ENCODE results near the gene SLX1B.
"Not testable (repeated sequence)": the region's sequence is repeated elsewhere in the genome, so short reads cannot be mapped to it uniquely, and the experiment has no call there.

DNA sequence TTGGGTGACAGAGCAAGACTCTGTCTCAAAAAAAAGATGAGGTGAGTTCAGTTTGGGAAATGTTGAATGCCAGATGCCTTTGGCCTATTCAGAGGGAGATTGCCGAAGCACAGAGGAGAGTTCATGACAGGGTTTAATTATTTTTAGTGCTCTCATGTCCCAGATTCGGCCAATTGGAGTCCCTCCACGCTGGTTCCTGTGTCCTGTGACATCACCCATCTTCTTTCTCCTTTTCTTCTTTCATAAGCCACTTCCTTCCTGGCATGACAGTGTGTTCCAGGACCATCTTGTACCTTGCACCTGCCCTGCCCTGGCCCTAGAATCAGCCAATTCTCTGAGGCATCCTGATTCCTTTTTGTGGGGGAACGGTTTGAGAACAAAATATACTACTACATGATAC lies 17.7 kb downstream of the SLX1B start:
- not testable (repeated sequence) for TF ChIP-seq OSR2 (tag by site-specific recombination; IDR thresholded peaks at IDR 0.05); ZBTB8A (tag by site-specific recombination; IDR thresholded peaks at IDR 0.05); CTCF (tag by site-specific recombination; IDR thresholded peaks at IDR 0.05); KLF9 (tag by site-specific recombination; IDR thresholded peaks at IDR 0.05; ENCODE audit: low read depth); ZNF18 (tag by site-specific recombination; IDR thresholded peaks at IDR 0.05)
- TF ChIP-seq, protein P1, sequence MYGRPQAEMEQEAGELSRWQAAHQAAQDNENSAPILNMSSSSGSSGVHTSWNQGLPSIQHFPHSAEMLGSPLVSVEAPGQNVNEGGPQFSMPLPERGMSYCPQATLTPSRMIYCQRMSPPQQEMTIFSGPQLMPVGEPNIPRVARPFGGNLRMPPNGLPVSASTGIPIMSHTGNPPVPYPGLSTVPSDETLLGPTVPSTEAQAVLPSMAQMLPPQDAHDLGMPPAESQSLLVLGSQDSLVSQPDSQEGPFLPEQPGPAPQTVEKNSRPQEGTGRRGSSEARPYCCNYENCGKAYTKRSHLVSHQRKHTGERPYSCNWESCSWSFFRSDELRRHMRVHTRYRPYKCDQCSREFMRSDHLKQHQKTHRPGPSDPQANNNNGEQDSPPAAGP (tag by site-specific recombination; IDR thresholded peaks at IDR 0.05) = not testable (repeated sequence)

Measured in HEK293 (cell line).